ENCODE measurements around the gene MOSPD3. TPM values are rescaled to one million over a fixed set of nuclear protein-coding genes. Genes with fewer than 3 reads are reported as not detected.
"Not testable (repeated sequence)": the region's sequence is repeated elsewhere in the genome, so short reads cannot be mapped to it uniquely, and the experiment has no call there.

MOSPD3 gene
- total RNA-seq, result 11.8 TPM

GRCh38 chr7:100611983-100612729 is at the start of gene MOSPD3:
Gene MOSPD3, plus strand, starts transcription at chr7:100612540. Its CDS starts 252 bp downstream, at chr7:100612792.
- no peaks in the 10 kb centered on the region for H3K9me3 ChIP-seq
- intact Hi-C loops (cut with DNase I), result no loop called here
- peaks cover 12% of the 10 kb centered on the region for H3K4me1 ChIP-seq
- H3K27me3 ChIP-seq, result no peaks in the 10 kb centered on the region
- H3K4me3 ChIP-seq, result peak within 1 kb of the TSS; percentile 72 to 74
- peak in 1 of 2 donors; percentile 36 for TF ChIP-seq POLR2A (IDR thresholded peaks at IDR 0.05)
- no peak for TF ChIP-seq CTCF (IDR thresholded peaks at IDR 0.05)
- TF ChIP-seq POLR2AphosphoS5 (IDR thresholded peaks at IDR 0.05; ENCODE audit: insufficient read depth in 1 of 2, low read depth in 1 of 2), result peak; percentile 91 to 94
- peak; percentile 99 to 100 for DNase-seq (ENCODE audit: extremely low spot score in 2 of 2)
- H3K27ac ChIP-seq, result peak within 1 kb of the TSS; percentile 88
- H3K36me3 ChIP-seq, result peaks cover 0 to 6% of the 10 kb centered on the region in 2 donors

GRCh38 chr7:100563100-100563564 is 49.2 kb upstream of the MOSPD3 start:
- TF ChIP-seq POLR2AphosphoS5 (IDR thresholded peaks at IDR 0.05; ENCODE audit: insufficient read depth in 1 of 2, low read depth in 1 of 2), result no peak
- TF ChIP-seq POLR2A (IDR thresholded peaks at IDR 0.05), result no peak
- Histone ChIP-seq H3K4me3 (no peak overlapping the region), H3K4me1 (peaks cover 12% of the 10 kb centered on the region), H3K36me3 (peaks cover 0 to 8% of the 10 kb centered on the region in 2 donors), H3K9me3 (no peaks in the 10 kb centered on the region), H3K27me3 (no peaks in the 10 kb centered on the region), H3K27ac (no peak overlapping the region)
- no peak for DNase-seq (ENCODE audit: extremely low spot score in 2 of 2)
- intact Hi-C loops (cut with DNase I), result no loop called here

GRCh38 chr7:100563809-100564400 is 48.4 kb upstream of the MOSPD3 start:
- Histone ChIP-seq H3K4me1 (peaks cover 13% of the 10 kb centered on the region), H3K4me3 (no peak overlapping the region), H3K27me3 (no peaks in the 10 kb centered on the region), H3K9me3 (no peaks in the 10 kb centered on the region), H3K27ac (no peak overlapping the region), H3K36me3 (peaks cover 0 to 8% of the 10 kb centered on the region in 2 donors)
- TF ChIP-seq CTCF (IDR thresholded peaks at IDR 0.05) (peak; percentile 91 to 97 (median 95)), POLR2AphosphoS5 (IDR thresholded peaks at IDR 0.05; ENCODE audit: insufficient read depth in 1 of 2, low read depth in 1 of 2) (peak in 1 of 2 donors; percentile 34), POLR2A (IDR thresholded peaks at IDR 0.05) (no peak)
- DNase-seq (ENCODE audit: extremely low spot score in 2 of 2), result no peak
- intact Hi-C loops (cut with DNase I), result no loop called here

GRCh38 chr7:100564405-100564804 is 47.9 kb upstream of the MOSPD3 start:
- H3K36me3 ChIP-seq; H3K27ac ChIP-seq; H3K9me3 ChIP-seq; intact Hi-C loops (cut with DNase I); DNase-seq (ENCODE audit: extremely low spot score in 2 of 2); H3K4me3 ChIP-seq; H3K27me3 ChIP-seq: not testable (repeated sequence)
- peaks cover 18% of the 10 kb centered on the region for H3K4me1 ChIP-seq

- H3K36me3 ChIP-seq, result peaks cover 0 to 8% of the 10 kb centered on the region in 2 donors
- peaks cover 26% of the 10 kb centered on the region for H3K4me1 ChIP-seq
- TF ChIP-seq CTCF (IDR thresholded peaks at IDR 0.05), result no peak
- no peak for TF ChIP-seq POLR2A (IDR thresholded peaks at IDR 0.05)
- no peak for TF ChIP-seq POLR2AphosphoS5 (IDR thresholded peaks at IDR 0.05; ENCODE audit: insufficient read depth in 1 of 2, low read depth in 1 of 2)
- no peak overlapping the region for H3K4me3 ChIP-seq
- no peaks in the 10 kb centered on the region for H3K27me3 ChIP-seq
- H3K27ac ChIP-seq, result no peak overlapping the region
- intact Hi-C loops (cut with DNase I), result loop anchor here (5.0 kb wide), 1 partner anchor 127 kb away; the partner anchor contains the start of gene GIGYF1
- DNase-seq (ENCODE audit: extremely low spot score in 2 of 2), result no peak
- no peaks in the 10 kb centered on the region for H3K9me3 ChIP-seq
Measured at GRCh38 chr7:100565133-100565571, 47.2 kb upstream of the MOSPD3 start.
